Stimulated activated CD8-positive, alpha-beta memory T cell treated with anti-CD3 and anti-CD28 coated beads, Interleukin-7, amount 100 ng/mL, for 24 hours (primary cell): Measurements from ENCODE around the gene FUNDC1.

ENCODE experiments used
- DNase-seq: peaks from one replicate; pipeline ENCODE4 v3.0.0-alpha.2; 2020; ENCODE audit warnings: low read depth

Gene FUNDC1

GRCh38 chrX:44480591-44480990 lies 62.1 kb downstream of the FUNDC1 start:
- DNase-seq: no peak

- DNase-seq: no peak
These were observed 68.2 kb downstream of the FUNDC1 start for GRCh38 chrX:44474410-44474809.
